GM23338 (cell line): ENCODE results near the gene HOXB4. TPM values are rescaled to one million over a fixed set of nuclear protein-coding genes. Genes with fewer than 3 reads are reported as not detected.
"Not testable (repeated sequence)": the region's sequence is repeated elsewhere in the genome, so short reads cannot be mapped to it uniquely, and the experiment has no call there.

Source experiments
- ATAC-seq: fragments of 200-7000 bp; cut with Tn5 transposase; 3 replicates; pipeline ENCODE4 v1.9.1; 2020
- DNase-seq: peaks from one replicate; pipeline ENCODE4 v3.0.0-alpha.2; 2015; ENCODE audit warnings: low spot score
- H2AFZ ChIP-seq: fragments of 200-600 bp; sonication (generic); 2 replicates; pipeline ENCODE4 v1.8.0; 2016; ENCODE audit warnings: antibody characterized with exemption, mild to moderate bottlenecking, moderate library complexity
- H3F3A ChIP-seq: fragments of 200-600 bp; sonication (generic); replicated peaks from 2 replicates; pipeline ENCODE4 v1.8.0; 2017; ENCODE audit warnings: antibody characterized with exemption, mixed run types, low read depth
- H3K27ac ChIP-seq: fragments of 200-600 bp; sonication (generic); 2 replicates; pipeline ENCODE4 v1.6.1; 2016; ENCODE audit warnings: low read depth
- H3K27me3 ChIP-seq: fragments of 200-600 bp; sonication (generic); 2 replicates; pipeline ENCODE4 v1.8.0; 2016; ENCODE audit warnings: mild to moderate bottlenecking, mixed run types, moderate library complexity; ENCODE audit not compliant: insufficient read depth
- H3K36me3 ChIP-seq: fragments of 200-600 bp; sonication (generic); 2 replicates; pipeline ENCODE4 v1.8.0; 2016; ENCODE audit warnings: mild to moderate bottlenecking; ENCODE audit not compliant: insufficient read depth
- H3K4me1 ChIP-seq: fragments of 200-600 bp; sonication (generic); 2 replicates; pipeline ENCODE4 v1.8.0; 2016; ENCODE audit warnings: mild to moderate bottlenecking, moderate library complexity; ENCODE audit not compliant: insufficient read depth
- H3K4me2 ChIP-seq: fragments of 200-600 bp; sonication (generic); 2 replicates; pipeline ENCODE4 v1.7.1; 2017; ENCODE audit warnings: mixed run types
- H3K4me3 ChIP-seq: fragments of 200-600 bp; sonication (generic); 2 replicates; pipeline ENCODE4 v1.6.1; 2016; ENCODE audit warnings: mixed run types
- H3K79me2 ChIP-seq: fragments of 200-600 bp; sonication (generic); replicated peaks from 2 replicates; pipeline ENCODE4 v1.8.0; 2017; ENCODE audit warnings: mild to moderate bottlenecking; ENCODE audit not compliant: insufficient read depth
- H3K9me2 ChIP-seq: fragments of 200-600 bp; sonication (generic); 2 replicates; pipeline ENCODE4 v1.8.0; 2017; ENCODE audit not compliant: insufficient read depth
- H4K20me1 ChIP-seq: fragments of 200-600 bp; sonication (generic); replicated peaks from 2 replicates; pipeline ENCODE4 v1.8.0; 2017; ENCODE audit warnings: mild to moderate bottlenecking; ENCODE audit not compliant: insufficient read depth
- H3K27ac Mint-ChIP-seq: 2 replicates; pipeline ENCODE4 v1.8.0; 2020; ENCODE audit warnings: inconsistent platforms, mild to moderate bottlenecking, moderate library complexity, mixed read lengths
- H3K27me3 Mint-ChIP-seq: 3 replicates; pipeline ENCODE4 v1.8.0; 2022; ENCODE audit warnings: low read depth, mild to moderate bottlenecking, moderate library complexity, mixed read lengths, inconsistent platforms; ENCODE audit not compliant: insufficient read depth, poor library complexity
- H3K36me3 Mint-ChIP-seq: 3 replicates; pipeline ENCODE4 v1.8.0; 2021; ENCODE audit warnings: low read depth, mild to moderate bottlenecking, inconsistent platforms, moderate library complexity, mixed read lengths
- H3K4me1 Mint-ChIP-seq: 3 replicates; pipeline ENCODE4 v1.8.0; 2020; ENCODE audit warnings: mild to moderate bottlenecking, inconsistent platforms, mixed read lengths
- H3K4me3 Mint-ChIP-seq: 3 replicates; pipeline ENCODE4 v1.8.0; 2021; ENCODE audit warnings: moderate library complexity, mild to moderate bottlenecking, inconsistent platforms, mixed read lengths
- H3K9me3 Mint-ChIP-seq: 3 replicates; pipeline ENCODE4 v1.8.0; 2020; ENCODE audit warnings: moderate library complexity, mild to moderate bottlenecking, inconsistent platforms, mixed read lengths
- CREB1 ChIP-seq: fragments of 250-450 bp; sonication (Bioruptor Pico); IDR thresholded peaks from 2 replicates; pipeline ENCODE4 v1.5.0; 2020; ENCODE audit warnings: low read depth, mild to moderate bottlenecking, moderate library complexity
- ETS1 ChIP-seq: IDR thresholded peaks from 2 replicates; pipeline ENCODE4 v1.6.1; 2016; ENCODE audit warnings: antibody characterized with exemption
- EZH2 ChIP-seq: fragments of 200-600 bp; sonication (generic); IDR thresholded peaks from one replicate; pipeline ENCODE4 v1.8.0; 2017; ENCODE audit warnings: antibody characterized with exemption, mild to moderate bottlenecking, low read depth; ENCODE audit not compliant: unreplicated experiment
- EZH2phosphoT487 ChIP-seq: fragments of 200-600 bp; sonication (generic); IDR thresholded peaks from one replicate; pipeline ENCODE4 v1.8.1; 2018; ENCODE audit warnings: antibody characterized with exemption; ENCODE audit not compliant: unreplicated experiment
- JUNB ChIP-seq: IDR thresholded peaks from one replicate; pipeline ENCODE4 v1.6.1; 2016; ENCODE audit warnings: antibody characterized with exemption; ENCODE audit not compliant: unreplicated experiment
- NANOG ChIP-seq: IDR thresholded peaks from 2 replicates; pipeline ENCODE4 v1.6.1; 2016; ENCODE audit warnings: antibody characterized with exemption, borderline replicate concordance
- POLR2AphosphoS5 ChIP-seq: IDR thresholded peaks from 2 replicates; pipeline ENCODE4 v1.6.1; 2016; ENCODE audit warnings: antibody characterized with exemption, low read depth
- STAT1 ChIP-seq: IDR thresholded peaks from one replicate; pipeline ENCODE4 v1.6.1; 2016; ENCODE audit warnings: antibody characterized with exemption; ENCODE audit not compliant: unreplicated experiment
- ZNF114 ChIP-seq: fragments of 250-450 bp; sonication (Bioruptor Pico); IDR thresholded peaks from 2 replicates; pipeline ENCODE4 v1.5.0; 2020; ENCODE audit warnings: mild to moderate bottlenecking, moderate library complexity
- ZNF331 ChIP-seq: fragments of 250-450 bp; sonication (Bioruptor Pico); IDR thresholded peaks from 2 replicates; pipeline ENCODE4 v1.5.0; 2020; ENCODE audit warnings: low read depth, mild to moderate bottlenecking, moderate library complexity
- polyA plus RNA-seq: library from polyadenylated mRNA; unstranded; fragments of >200 nt; fragmentation: Nextera tagmentation; extraction: Ambion mirVana; gene quantifications from 2 replicates; pipeline ENCODE4 v1.2.1, GENCODE V29; 2016
- total RNA-seq: library from RNA; depleted of rRNA; stranded (reverse); fragments of >200 nt; shearing (Covaris generic); gene quantifications from 2 replicates; pipeline ENCODE4 v1.2.3, GENCODE V29; 2014
- TF ChIP-seq, protein P1 (sequence below): fragments of 250-450 bp; sonication (Bioruptor Pico); IDR thresholded peaks from 2 replicates; pipeline ENCODE4 v1.5.0; 2020; ENCODE audit warnings: mild to moderate bottlenecking, moderate library complexity
- TF ChIP-seq, protein P2 (sequence below), 2 experiments: fragments of 200-600 bp in 1 of 2; sonication (generic) in 1 of 2; conservative IDR thresholded peaks; 2 replicates each; pipeline versions ENCODE4 v1.5.1 to v1.6.1; 2016 to 2017; ENCODE audit warnings: antibody characterized with exemption in 2 of 2, low read depth in 2 of 2, mild to moderate bottlenecking in 2 of 2, moderate library complexity in 1 of 2

The HOXB4 gene
- total and polyA plus RNA-seq, 2 experiments from 2014 or later = not detected

DNA sequence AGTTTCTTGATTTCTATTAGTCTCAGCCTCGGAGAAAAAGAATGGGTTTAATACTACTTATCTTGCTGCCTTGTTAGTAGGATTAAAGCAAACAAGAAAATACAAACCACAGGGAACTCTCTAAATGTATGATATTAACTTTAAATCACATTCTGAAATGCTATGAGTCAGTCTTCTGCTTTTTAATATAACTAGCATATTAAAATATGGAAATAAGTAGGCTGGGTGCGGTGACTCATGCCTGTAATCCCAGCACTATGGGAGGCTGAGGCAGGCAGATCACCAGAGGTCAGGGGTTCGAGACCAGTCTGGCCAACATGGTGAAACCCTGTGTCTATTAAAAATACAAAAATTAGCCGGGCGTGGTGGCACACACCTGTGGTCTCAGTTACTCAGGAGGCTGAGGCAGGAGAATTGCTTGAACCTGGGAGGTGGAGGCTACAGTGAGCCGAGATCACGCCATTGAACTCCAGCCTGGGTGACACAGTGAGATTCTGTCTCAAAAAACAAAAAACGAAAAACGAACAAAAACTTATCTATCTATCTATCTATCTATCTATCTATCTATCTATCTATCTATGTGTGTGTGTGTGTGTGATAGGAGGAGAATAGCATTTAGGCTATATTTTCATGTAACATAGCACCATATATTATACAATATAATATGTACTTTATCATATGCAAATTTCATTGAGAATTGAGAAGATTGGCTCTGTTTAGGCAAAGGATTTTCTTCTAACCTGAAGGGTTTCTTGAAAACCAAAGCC, 42.2 kb downstream of the HOXB4 start:
- not testable (repeated sequence) for H3K4me2 ChIP-seq, H3K4me3 ChIP-seq, H3K36me3 ChIP-seq, H3K4me3 Mint-ChIP-seq, DNase-seq, H3K27ac ChIP-seq, H3K9me2 ChIP-seq, H3K9me3 Mint-ChIP-seq, H4K20me1 ChIP-seq, ATAC-seq, H3K79me2 ChIP-seq, H3F3A ChIP-seq, H3K27ac Mint-ChIP-seq, H2AFZ ChIP-seq, H3K36me3 Mint-ChIP-seq
- Mint-ChIP-seq H3K4me1 (peaks cover 33% of the 10 kb centered on the region), H3K27me3 (peaks cover 68% of the 10 kb centered on the region)
- Histone ChIP-seq H3K27me3 (peaks cover 97% of the 10 kb centered on the region), H3K4me1 (peaks cover 35% of the 10 kb centered on the region)

GRCh38 chr17:48532261-48532660, 45.9 kb downstream of the HOXB4 start:
- H3K9me2 ChIP-seq = no peaks in the 10 kb centered on the region
- H3K4me1 ChIP-seq = peaks cover 53% of the 10 kb centered on the region
- H3F3A ChIP-seq = peaks cover 17% of the 10 kb centered on the region
- no peak overlapping the region for H2AFZ ChIP-seq
- peaks cover 75% of the 10 kb centered on the region for H3K27me3 Mint-ChIP-seq
- no peak overlapping the region for H3K4me3 ChIP-seq
- no peak for ATAC-seq
- H3K27me3 ChIP-seq = peaks cover 97% of the 10 kb centered on the region
- DNase-seq = no peak
- no peaks in the 10 kb centered on the region for H3K36me3 Mint-ChIP-seq
- H3K79me2 ChIP-seq = no peaks in the 10 kb centered on the region
- no peak overlapping the region for H3K4me3 Mint-ChIP-seq
- H3K4me1 Mint-ChIP-seq = peaks cover 53% of the 10 kb centered on the region
- 0 out of 2 replicates have a peak overlapping the region, but pooled peaks have one; percentile 66 for H3K4me2 ChIP-seq
- H3K36me3 ChIP-seq = no peaks in the 10 kb centered on the region
- H4K20me1 ChIP-seq = 0 out of 2 replicates have a peak, but pooled peaks cover 4% of the 10 kb centered on the region
- H3K27ac Mint-ChIP-seq = no peak overlapping the region
- H3K9me3 Mint-ChIP-seq = no peaks in the 10 kb centered on the region
- no peak overlapping the region for H3K27ac ChIP-seq
- no peak for TF ChIP-seq EZH2
- TF ChIP-seq JUNB = no peak
- TF ChIP-seq STAT1 = no peak
- no peak for TF ChIP-seq POLR2AphosphoS5
- TF ChIP-seq ETS1 = no peak
- no peak for TF ChIP-seq NANOG
- TF ChIP-seq, protein P1, sequence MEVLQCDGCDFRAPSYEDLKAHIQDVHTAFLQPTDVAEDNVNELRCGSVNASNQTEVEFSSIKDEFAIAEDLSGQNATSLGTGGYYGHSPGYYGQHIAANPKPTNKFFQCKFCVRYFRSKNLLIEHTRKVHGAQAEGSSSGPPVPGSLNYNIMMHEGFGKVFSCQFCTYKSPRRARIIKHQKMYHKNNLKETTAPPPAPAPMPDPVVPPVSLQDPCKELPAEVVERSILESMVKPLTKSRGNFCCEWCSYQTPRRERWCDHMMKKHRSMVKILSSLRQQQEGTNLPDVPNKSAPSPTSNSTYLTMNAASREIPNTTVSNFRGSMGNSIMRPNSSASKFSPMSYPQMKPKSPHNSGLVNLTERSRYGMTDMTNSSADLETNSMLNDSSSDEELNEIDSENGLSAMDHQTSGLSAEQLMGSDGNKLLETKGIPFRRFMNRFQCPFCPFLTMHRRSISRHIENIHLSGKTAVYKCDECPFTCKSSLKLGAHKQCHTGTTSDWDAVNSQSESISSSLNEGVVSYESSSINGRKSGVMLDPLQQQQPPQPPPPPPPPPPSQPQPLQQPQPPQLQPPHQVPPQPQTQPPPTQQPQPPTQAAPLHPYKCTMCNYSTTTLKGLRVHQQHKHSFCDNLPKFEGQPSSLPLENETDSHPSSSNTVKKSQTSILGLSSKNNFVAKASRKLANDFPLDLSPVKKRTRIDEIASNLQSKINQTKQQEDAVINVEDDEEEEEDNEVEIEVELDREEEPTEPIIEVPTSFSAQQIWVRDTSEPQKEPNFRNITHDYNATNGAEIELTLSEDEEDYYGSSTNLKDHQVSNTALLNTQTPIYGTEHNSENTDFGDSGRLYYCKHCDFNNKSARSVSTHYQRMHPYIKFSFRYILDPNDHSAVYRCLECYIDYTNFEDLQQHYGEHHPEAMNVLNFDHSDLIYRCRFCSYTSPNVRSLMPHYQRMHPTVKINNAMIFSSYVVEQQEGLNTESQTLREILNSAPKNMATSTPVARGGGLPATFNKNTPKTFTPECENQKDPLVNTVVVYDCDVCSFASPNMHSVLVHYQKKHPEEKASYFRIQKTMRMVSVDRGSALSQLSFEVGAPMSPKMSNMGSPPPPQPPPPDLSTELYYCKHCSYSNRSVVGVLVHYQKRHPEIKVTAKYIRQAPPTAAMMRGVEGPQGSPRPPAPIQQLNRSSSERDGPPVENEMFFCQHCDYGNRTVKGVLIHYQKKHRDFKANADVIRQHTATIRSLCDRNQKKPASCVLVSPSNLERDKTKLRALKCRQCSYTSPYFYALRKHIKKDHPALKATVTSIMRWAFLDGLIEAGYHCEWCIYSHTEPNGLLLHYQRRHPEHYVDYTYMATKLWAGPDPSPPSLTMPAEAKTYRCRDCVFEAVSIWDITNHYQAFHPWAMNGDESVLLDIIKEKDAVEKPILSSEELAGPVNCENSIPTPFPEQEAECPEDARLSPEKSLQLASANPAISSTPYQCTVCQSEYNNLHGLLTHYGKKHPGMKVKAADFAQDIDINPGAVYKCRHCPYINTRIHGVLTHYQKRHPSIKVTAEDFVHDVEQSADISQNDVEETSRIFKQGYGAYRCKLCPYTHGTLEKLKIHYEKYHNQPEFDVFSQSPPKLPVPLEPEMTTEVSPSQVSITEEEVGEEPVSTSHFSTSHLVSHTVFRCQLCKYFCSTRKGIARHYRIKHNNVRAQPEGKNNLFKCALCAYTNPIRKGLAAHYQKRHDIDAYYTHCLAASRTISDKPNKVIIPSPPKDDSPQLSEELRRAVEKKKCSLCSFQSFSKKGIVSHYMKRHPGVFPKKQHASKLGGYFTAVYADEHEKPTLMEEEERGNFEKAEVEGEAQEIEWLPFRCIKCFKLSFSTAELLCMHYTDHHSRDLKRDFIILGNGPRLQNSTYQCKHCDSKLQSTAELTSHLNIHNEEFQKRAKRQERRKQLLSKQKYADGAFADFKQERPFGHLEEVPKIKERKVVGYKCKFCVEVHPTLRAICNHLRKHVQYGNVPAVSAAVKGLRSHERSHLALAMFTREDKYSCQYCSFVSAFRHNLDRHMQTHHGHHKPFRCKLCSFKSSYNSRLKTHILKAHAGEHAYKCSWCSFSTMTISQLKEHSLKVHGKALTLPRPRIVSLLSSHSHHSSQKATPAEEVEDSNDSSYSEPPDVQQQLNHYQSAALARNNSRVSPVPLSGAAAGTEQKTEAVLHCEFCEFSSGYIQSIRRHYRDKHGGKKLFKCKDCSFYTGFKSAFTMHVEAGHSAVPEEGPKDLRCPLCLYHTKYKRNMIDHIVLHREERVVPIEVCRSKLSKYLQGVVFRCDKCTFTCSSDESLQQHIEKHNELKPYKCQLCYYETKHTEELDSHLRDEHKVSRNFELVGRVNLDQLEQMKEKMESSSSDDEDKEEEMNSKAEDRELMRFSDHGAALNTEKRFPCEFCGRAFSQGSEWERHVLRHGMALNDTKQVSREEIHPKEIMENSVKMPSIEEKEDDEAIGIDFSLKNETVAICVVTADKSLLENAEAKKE (CRISPR knock-in tag) = no peak
- no peak for TF ChIP-seq EZH2phosphoT487
- TF ChIP-seq, protein P2, sequence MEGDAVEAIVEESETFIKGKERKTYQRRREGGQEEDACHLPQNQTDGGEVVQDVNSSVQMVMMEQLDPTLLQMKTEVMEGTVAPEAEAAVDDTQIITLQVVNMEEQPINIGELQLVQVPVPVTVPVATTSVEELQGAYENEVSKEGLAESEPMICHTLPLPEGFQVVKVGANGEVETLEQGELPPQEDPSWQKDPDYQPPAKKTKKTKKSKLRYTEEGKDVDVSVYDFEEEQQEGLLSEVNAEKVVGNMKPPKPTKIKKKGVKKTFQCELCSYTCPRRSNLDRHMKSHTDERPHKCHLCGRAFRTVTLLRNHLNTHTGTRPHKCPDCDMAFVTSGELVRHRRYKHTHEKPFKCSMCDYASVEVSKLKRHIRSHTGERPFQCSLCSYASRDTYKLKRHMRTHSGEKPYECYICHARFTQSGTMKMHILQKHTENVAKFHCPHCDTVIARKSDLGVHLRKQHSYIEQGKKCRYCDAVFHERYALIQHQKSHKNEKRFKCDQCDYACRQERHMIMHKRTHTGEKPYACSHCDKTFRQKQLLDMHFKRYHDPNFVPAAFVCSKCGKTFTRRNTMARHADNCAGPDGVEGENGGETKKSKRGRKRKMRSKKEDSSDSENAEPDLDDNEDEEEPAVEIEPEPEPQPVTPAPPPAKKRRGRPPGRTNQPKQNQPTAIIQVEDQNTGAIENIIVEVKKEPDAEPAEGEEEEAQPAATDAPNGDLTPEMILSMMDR (conservative IDR thresholded peaks at IDR 0.05; ENCODE audit: low read depth in 2 of 2) = no peak
- TF ChIP-seq ZNF331 (CRISPR knock-in tag) = no peak
- TF ChIP-seq CREB1 = no peak
- no peak for TF ChIP-seq ZNF114 (CRISPR knock-in tag)
